Adrenal gland (tissue), 12 donors: ENCODE measurements around the gene SSBP3. TPM values are rescaled to one million over a fixed set of nuclear protein-coding genes. Genes with fewer than 3 reads are reported as not detected.

Source experiments
- DNase-seq, 7 donors: peaks; one replicate each; pipeline ENCODE4 v3.0.0-alpha.2; 2019 to 2020
- H3K27ac ChIP-seq, 5 donors: fragments of 200-600 bp; sonication (generic) in 4 of 5; 1 replicate in 3 of 5; 2 replicates in 2 of 5; pipeline versions ENCODE4 v1.5.1 to v1.8.0; 2016 to 2020; ENCODE audit warnings: mild to moderate bottlenecking in 1 of 5
- H3K27me3 ChIP-seq: fragments of 200-600 bp; 2 replicates; pipeline ENCODE4 v1.8.0; 2021
- H3K36me3 ChIP-seq, 2 donors: fragments of 200-600 bp; replicated peaks in 1 of 2; 1 replicate in 1 of 2; 2 replicates in 1 of 2; pipeline versions ENCODE4 v1.5.1 to v1.8.0; 2018 to 2022
- H3K4me1 ChIP-seq, 2 donors: fragments of 200-600 bp; replicated peaks in 1 of 2; 1 replicate in 1 of 2; 2 replicates in 1 of 2; pipeline versions ENCODE4 v1.5.1 to v1.8.0; 2018 to 2021
- H3K4me3 ChIP-seq, 4 donors: fragments of 200-600 bp; sonication (generic) in 3 of 4; one replicate each; pipeline ENCODE4 v1.5.1; 2016 to 2018
- H3K9me3 ChIP-seq, 3 donors: fragments of 200-600 bp; sonication (generic) in 1 of 3; replicated peaks in 1 of 3; 1 replicate in 2 of 3; 2 replicates in 1 of 3; pipeline versions ENCODE4 v1.5.1 to v1.8.0; 2016 to 2021
- CTCF ChIP-seq, 6 experiments: fragments of 450-650 bp in 4 of 6; fragments of 200-600 bp in 2 of 6; sonication (generic) in 1 of 6; IDR thresholded peaks; 1 replicate in 5 of 6; 2 replicates in 1 of 6; pipeline versions ENCODE4 v1.5.1 to v1.8.0; 2016 to 2021; ENCODE audit warnings: antibody characterized with exemption in 6 of 6, mild to moderate bottlenecking in 2 of 6, moderate library complexity in 1 of 6
- POLR2A ChIP-seq, 2 donors: fragments of 450-650 bp; IDR thresholded peaks; one replicate each; pipeline ENCODE4 v1.6.1; 2017; ENCODE audit warnings: antibody characterized with exemption in 2 of 2, mild to moderate bottlenecking in 2 of 2, moderate library complexity in 1 of 2
- WGBS, 4 donors: extraction: QIAGEN DNeasy Blood & Tissue Kit in 2 of 4; methylation state at CpG; one replicate each; pipeline versions ENCODE4 v1.1.5 to v1.1.7; 2013 to 2017; 5-methylcytosine and 5-hydroxymethylcytosine counted together
- intact Hi-C, 2 donors: fragments of 100-400 bp; cut with DNase I; formaldehyde crosslinking; loops; one replicate each; pipeline versions ENCODE4 v1.14.1 to v1.15.0; 2022 to 2023
- polyA plus RNA-seq, 3 donors: library from polyadenylated mRNA; stranded (reverse); fragments of 200-250 nt in 2 of 3; fragments of 350-450 nt in 1 of 3; fragmentation: Illumina TruSeq in 1 of 3; extraction: RNeasy Lipid Tissue Mini Kit (QIAGEN cat#74804) in 1 of 3; gene quantifications; one replicate each; pipeline ENCODE4 v1.2.3, GENCODE V29; 2013 to 2014
- total RNA-seq, 9 donors: library from RNA; depleted of rRNA in 4 of 9; stranded (reverse); fragments of >200 nt in 4 of 9; fragments of 120-200 nt in 1 of 9; fragmentation: NEBNext Ultra II Directional in 1 of 9; extraction: Animal tissue kit (Norgen Biotek cat#: 25700) in 1 of 9; gene quantifications; one replicate each; pipeline versions ENCODE4 v1.1.0 to v1.2.4, GENCODE V29; 2013 to 2023
- donor health status: healthy with polysubstance abuse.
- donor health status: Bipolar disorder and iron deficiency.
- donor health status: DM: yes; HTN: yes; CAD: no.
- donor health status: DM: no; HTN: no; CAD: no.
- donor health status: DM: no; HTN: no; CAD: no.
- donor health status: DM: yes; HTN: yes; CAD: no.

The SSBP3 gene
- total and polyA plus RNA-seq, 12 donors = 15.3 to 150 (median 66.0) TPM

- TF ChIP-seq POLR2A (IDR thresholded peaks at IDR 0.05) (no peak), CTCF (IDR thresholded peaks at IDR 0.05) (no peak)
- intact Hi-C loops = no loop called here
- DNase-seq = no peak
- no peaks in the 10 kb centered on the region for H3K36me3 ChIP-seq
- H3K4me3 ChIP-seq = no peak overlapping the region
- H3K9me3 ChIP-seq = no peaks in the 10 kb centered on the region
- WGBS, 4 donors = 52 to 80% (median 71%) methylated on average over 5 of the region's 5 CpGs
- H3K27ac ChIP-seq = peak overlapping the region in 1 of 5 donors; percentile 16
- peaks cover 3 to 22% of the 10 kb centered on the region in 2 donors for H3K4me1 ChIP-seq
- H3K27me3 ChIP-seq = no peaks in the 10 kb centered on the region
These were observed 139.3 kb downstream of the SSBP3 start for GRCh38 chr1:54266908-54267307.

GRCh38 chr1:54266195-54266594, 140.0 kb downstream of the SSBP3 start:
- DNase-seq = no peak
- intact Hi-C loops = no loop called here
- no peak overlapping the region for H3K4me3 ChIP-seq
- no peaks in the 10 kb centered on the region for H3K36me3 ChIP-seq
- H3K4me1 ChIP-seq = peaks cover 0 to 15% of the 10 kb centered on the region in 2 donors
- H3K27me3 ChIP-seq = no peaks in the 10 kb centered on the region
- H3K27ac ChIP-seq = no peak overlapping the region
- TF ChIP-seq POLR2A (IDR thresholded peaks at IDR 0.05) = no peak
- no peak for TF ChIP-seq CTCF (IDR thresholded peaks at IDR 0.05)
- 87 to 100% (median 98%) methylated on average over 2 of the region's 2 CpGs for WGBS, 4 donors
- H3K9me3 ChIP-seq = no peaks in the 10 kb centered on the region

GRCh38 chr1:54265659-54266058, 140.5 kb downstream of the SSBP3 start:
- peaks cover 0 to 15% of the 10 kb centered on the region in 2 donors for H3K4me1 ChIP-seq
- DNase-seq = no peak
- no peak overlapping the region for H3K27ac ChIP-seq
- no peak overlapping the region for H3K4me3 ChIP-seq
- no peaks in the 10 kb centered on the region for H3K9me3 ChIP-seq
- no peaks in the 10 kb centered on the region for H3K36me3 ChIP-seq
- 64 to 92% (median 90%) methylated on average over 3 to 6 of the region's 6 CpGs for WGBS, 4 donors
- no peaks in the 10 kb centered on the region for H3K27me3 ChIP-seq
- intact Hi-C loops = no loop called here
- TF ChIP-seq CTCF (IDR thresholded peaks at IDR 0.05) (no peak), POLR2A (IDR thresholded peaks at IDR 0.05) (no peak)

GRCh38 chr1:54265126-54265525, 141.1 kb downstream of the SSBP3 start:
- no peaks in the 10 kb centered on the region for H3K36me3 ChIP-seq
- WGBS, 4 donors = 88 to 95% (median 90%) methylated on average over 7 to 8 of the region's 8 CpGs
- H3K9me3 ChIP-seq = no peaks in the 10 kb centered on the region
- H3K4me1 ChIP-seq = peaks cover 0 to 15% of the 10 kb centered on the region in 2 donors
- no peak overlapping the region for H3K27ac ChIP-seq
- no peaks in the 10 kb centered on the region for H3K27me3 ChIP-seq
- H3K4me3 ChIP-seq = no peak overlapping the region
- intact Hi-C loops = no loop called here
- TF ChIP-seq CTCF (IDR thresholded peaks at IDR 0.05) = no peak
- TF ChIP-seq POLR2A (IDR thresholded peaks at IDR 0.05) = no peak
- no peak for DNase-seq
